Neural crest cell (in vitro differentiated cells): Measurements from ENCODE around the gene LSAMP. TPM values are rescaled to one million over a fixed set of nuclear protein-coding genes. Genes with fewer than 3 reads are reported as not detected.
A peak's percentile ranks its signal among the peaks of the same experiment; 100 is the strongest.

Source experiments
- DNase-seq: peaks from one replicate; pipeline ENCODE4 v3.0.0; 2021; ENCODE audit warnings: low read depth, mixed read lengths, low spot score
- H3K27ac Mint-ChIP-seq: one replicate; pipeline ENCODE4 v1.8.0; 2021; ENCODE audit warnings: mild to moderate bottlenecking, mixed read lengths; ENCODE audit not compliant: unreplicated experiment
- H3K27me3 Mint-ChIP-seq: 2 replicates; pipeline ENCODE4 v1.8.0; 2021; ENCODE audit warnings: low read depth, mild to moderate bottlenecking, mixed read lengths
- H3K36me3 Mint-ChIP-seq: 2 replicates; pipeline ENCODE4 v1.8.0; 2021; ENCODE audit warnings: low read depth, mild to moderate bottlenecking, mixed read lengths
- H3K4me1 Mint-ChIP-seq: 2 replicates; pipeline ENCODE4 v1.8.0; 2021; ENCODE audit warnings: mixed read lengths
- H3K4me3 Mint-ChIP-seq: one replicate; pipeline ENCODE4 v1.8.0; 2021; ENCODE audit warnings: mild to moderate bottlenecking, mixed read lengths
- H3K9me3 Mint-ChIP-seq: 2 replicates; pipeline ENCODE4 v1.8.0; 2021; ENCODE audit warnings: mixed read lengths
- total RNA-seq: library from RNA; stranded (reverse); gene quantifications from 2 replicates; pipeline ENCODE4 v1.2.1, GENCODE V29; 2021
- TF ChIP-seq, protein P1 (sequence below): fragments of 200-600 bp; sonication (generic); conservative IDR thresholded peaks from 2 replicates; pipeline ENCODE4 v1.5.0; 2021; ENCODE audit warnings: antibody characterized with exemption, mild to moderate bottlenecking

The LSAMP gene
- total RNA-seq, 1 donor from 2014 or later, result 36.7 TPM

DNA sequence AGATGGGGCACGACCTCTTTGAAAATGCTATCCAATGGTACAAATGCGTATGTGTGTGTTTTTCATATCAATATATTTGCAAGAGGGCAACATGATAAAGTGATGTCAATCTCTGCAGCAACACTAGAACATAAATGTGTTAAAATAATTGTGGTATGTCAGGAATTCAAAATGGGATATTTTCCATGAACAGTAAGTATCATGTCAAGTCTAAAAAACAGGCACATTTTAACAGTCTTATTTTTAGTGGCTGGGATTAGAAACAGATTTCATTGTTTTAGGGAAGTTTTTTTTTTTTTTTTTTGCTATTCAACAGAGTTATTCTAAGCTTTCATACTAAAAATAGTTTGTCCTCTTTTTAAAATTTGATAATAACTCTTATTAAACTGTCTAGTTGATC, 612.2 kb downstream of the LSAMP start:
- DNase-seq, result no peak
- Mint-ChIP-seq H3K4me1 (peaks cover 7% of the 10 kb centered on the region), H3K9me3 (no peaks in the 10 kb centered on the region), H3K27ac (no peak overlapping the region), H3K4me3 (no peak overlapping the region), H3K27me3 (no peaks in the 10 kb centered on the region), H3K36me3 (peaks cover 3% of the 10 kb centered on the region)
- TF ChIP-seq, protein P1, sequence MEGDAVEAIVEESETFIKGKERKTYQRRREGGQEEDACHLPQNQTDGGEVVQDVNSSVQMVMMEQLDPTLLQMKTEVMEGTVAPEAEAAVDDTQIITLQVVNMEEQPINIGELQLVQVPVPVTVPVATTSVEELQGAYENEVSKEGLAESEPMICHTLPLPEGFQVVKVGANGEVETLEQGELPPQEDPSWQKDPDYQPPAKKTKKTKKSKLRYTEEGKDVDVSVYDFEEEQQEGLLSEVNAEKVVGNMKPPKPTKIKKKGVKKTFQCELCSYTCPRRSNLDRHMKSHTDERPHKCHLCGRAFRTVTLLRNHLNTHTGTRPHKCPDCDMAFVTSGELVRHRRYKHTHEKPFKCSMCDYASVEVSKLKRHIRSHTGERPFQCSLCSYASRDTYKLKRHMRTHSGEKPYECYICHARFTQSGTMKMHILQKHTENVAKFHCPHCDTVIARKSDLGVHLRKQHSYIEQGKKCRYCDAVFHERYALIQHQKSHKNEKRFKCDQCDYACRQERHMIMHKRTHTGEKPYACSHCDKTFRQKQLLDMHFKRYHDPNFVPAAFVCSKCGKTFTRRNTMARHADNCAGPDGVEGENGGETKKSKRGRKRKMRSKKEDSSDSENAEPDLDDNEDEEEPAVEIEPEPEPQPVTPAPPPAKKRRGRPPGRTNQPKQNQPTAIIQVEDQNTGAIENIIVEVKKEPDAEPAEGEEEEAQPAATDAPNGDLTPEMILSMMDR, result no peak

DNA sequence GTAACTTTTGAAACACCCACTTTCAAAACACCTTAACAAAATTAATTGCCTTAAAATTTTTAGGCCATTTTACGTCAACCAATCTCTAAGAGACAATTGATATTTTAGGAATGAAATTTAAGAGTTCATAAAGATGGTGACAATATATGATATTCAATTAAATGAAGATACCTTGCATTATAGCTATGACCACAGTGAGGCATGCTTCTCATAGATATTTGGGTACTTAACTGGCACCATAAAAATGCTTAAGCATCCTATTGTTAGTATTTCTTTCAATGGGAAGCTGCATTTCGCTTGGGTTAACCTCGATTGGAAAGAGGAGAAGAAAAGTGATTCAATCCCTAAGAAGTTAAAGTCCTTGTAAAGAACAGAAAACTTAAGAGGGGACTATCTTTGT, 613.0 kb downstream of the LSAMP start:
- no peaks in the 10 kb centered on the region for H3K9me3 Mint-ChIP-seq
- H3K27ac Mint-ChIP-seq, result no peak overlapping the region
- H3K4me3 Mint-ChIP-seq, result no peak overlapping the region
- peaks cover 7% of the 10 kb centered on the region for H3K4me1 Mint-ChIP-seq
- TF ChIP-seq, protein P1, result no peak
- no peaks in the 10 kb centered on the region for H3K27me3 Mint-ChIP-seq
- H3K36me3 Mint-ChIP-seq, result peaks cover 3% of the 10 kb centered on the region
- DNase-seq, result no peak

DNA sequence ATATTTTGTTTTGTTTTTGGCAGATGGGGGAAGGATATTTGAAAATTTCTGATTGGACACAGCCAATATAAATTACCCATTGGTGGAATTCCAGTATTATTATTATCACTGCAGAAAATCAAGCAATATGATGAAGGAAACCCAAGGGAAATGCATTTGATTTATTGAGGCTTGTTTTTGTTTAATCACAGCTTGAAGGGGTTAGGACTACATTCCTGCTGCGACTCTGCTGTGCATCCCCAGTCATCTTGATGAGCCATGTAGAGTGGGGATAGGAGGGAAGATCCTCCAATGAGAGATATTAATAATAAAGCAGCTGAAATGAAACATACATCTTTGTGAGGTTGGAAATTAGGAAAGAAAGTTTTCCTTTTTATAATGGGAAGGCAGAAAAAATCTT, 613.4 kb downstream of the LSAMP start:
- peaks cover 7% of the 10 kb centered on the region for H3K4me1 Mint-ChIP-seq

DNA sequence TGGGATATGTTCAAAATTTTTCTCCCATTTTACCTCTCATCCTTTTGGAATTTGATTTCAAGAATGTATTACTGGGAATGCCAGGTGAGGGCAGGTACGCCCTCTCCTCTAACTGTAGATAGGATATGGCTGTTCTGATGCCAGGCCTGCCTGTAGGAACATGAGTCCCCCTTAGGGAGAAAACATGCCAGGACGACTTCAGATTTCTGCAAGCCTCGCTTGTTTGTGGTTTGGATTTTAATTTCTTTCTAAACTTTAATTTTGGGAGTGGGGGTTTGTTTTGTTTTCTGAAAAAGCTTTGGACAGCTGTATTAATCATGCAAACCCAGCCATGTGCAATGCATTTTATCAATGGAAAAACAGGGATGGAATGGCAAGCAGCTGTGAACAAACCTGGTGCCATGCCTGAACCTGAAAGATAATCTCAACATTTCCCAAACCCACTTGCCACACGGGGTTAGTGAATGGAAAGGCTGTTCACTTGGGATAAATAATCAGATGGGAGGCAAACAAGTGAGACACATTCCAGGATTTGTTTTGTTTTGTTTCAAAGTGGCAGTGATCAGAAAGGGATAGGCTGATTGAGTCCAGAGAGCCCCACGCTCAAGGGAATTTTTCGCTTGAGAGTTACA, 614.4 kb downstream of the LSAMP start:
- TF ChIP-seq, protein P1, result no peak
- DNase-seq, result no peak
- no peak overlapping the region for H3K4me3 Mint-ChIP-seq
- H3K27ac Mint-ChIP-seq, result no peak overlapping the region
- H3K36me3 Mint-ChIP-seq, result no peaks in the 10 kb centered on the region
- no peaks in the 10 kb centered on the region for H3K9me3 Mint-ChIP-seq
- no peaks in the 10 kb centered on the region for H3K27me3 Mint-ChIP-seq
- H3K4me1 Mint-ChIP-seq, result peaks cover 7% of the 10 kb centered on the region

More for the DNA sequence above, 613.4 kb downstream of the LSAMP start:
- Mint-ChIP-seq H3K36me3 (peaks cover 3% of the 10 kb centered on the region), H3K9me3 (no peaks in the 10 kb centered on the region), H3K27me3 (no peaks in the 10 kb centered on the region), H3K4me3 (no peak overlapping the region), H3K27ac (no peak overlapping the region)
- no peak for DNase-seq
- TF ChIP-seq, protein P1, result no peak

DNA sequence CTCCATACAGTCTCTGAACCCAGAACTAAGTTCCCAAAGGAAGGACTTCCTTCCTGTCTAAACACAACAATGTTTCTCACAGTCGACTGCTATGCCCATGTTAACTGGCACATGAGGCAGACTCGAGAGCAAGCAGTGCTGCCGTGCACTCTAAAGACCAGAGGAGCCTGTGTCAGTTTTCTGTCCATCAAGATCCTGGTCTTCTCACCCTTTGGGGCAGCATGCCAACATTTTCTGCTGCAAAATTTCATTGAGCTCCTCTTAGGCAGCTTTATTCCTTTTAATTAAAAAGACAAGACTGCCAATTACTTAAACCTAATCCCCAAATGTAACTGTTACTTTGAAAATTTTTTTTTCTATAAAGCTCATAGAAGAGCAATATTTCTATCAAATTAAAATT, 616.9 kb downstream of the LSAMP start:
- no peaks in the 10 kb centered on the region for H3K9me3 Mint-ChIP-seq
- H3K27ac Mint-ChIP-seq, result peak overlapping the region; percentile 5
- no peak for DNase-seq
- TF ChIP-seq, protein P1, result no peak
- no peaks in the 10 kb centered on the region for H3K36me3 Mint-ChIP-seq
- H3K4me3 Mint-ChIP-seq, result no peak overlapping the region
- H3K27me3 Mint-ChIP-seq, result no peaks in the 10 kb centered on the region
- peaks cover 7% of the 10 kb centered on the region for H3K4me1 Mint-ChIP-seq
